ENCODE results near the gene SPIRE2. TPM values are rescaled to one million over a fixed set of nuclear protein-coding genes. Genes with fewer than 3 reads are reported as not detected.

Gene SPIRE2
- total and polyA plus RNA-seq, 2 of the 13 experiments (the other 11 are each of a cell fraction or from before 2014, with no cell fraction given) = 13.3 to 37.5 TPM

- TF ChIP-seq ZNF407 (CRISPR knock-in tag; IDR thresholded peaks at IDR 0.05; ENCODE audit: not compliant biosample characterization) (no peak), ZNF672 (CRISPR knock-in tag; IDR thresholded peaks at IDR 0.05) (peak; percentile 86; the same call in 1 of the 2 replicates), AGO1 (IDR thresholded peaks at IDR 0.05; ENCODE audit: low read depth, low read length, poor library complexity, severe bottlenecking) (peak; percentile 44), SMAD1 (CRISPR knock-in tag; IDR thresholded peaks at IDR 0.05; ENCODE audit: borderline replicate concordance, low read depth) (0 out of 2 replicates have a peak, but pooled peaks have one; percentile 44), ZNF784 (CRISPR knock-in tag; IDR thresholded peaks at IDR 0.05; ENCODE audit: borderline replicate concordance) (no peak), ZNF530 (CRISPR knock-in tag; IDR thresholded peaks at IDR 0.05; ENCODE audit: low read depth) (no peak), ZNF382 (CRISPR knock-in tag; IDR thresholded peaks at IDR 0.05; ENCODE audit: borderline replicate concordance) (no peak), SMAD9 (CRISPR knock-in tag; IDR thresholded peaks at IDR 0.05) (no peak)
- TF ChIP-seq, protein P1, sequence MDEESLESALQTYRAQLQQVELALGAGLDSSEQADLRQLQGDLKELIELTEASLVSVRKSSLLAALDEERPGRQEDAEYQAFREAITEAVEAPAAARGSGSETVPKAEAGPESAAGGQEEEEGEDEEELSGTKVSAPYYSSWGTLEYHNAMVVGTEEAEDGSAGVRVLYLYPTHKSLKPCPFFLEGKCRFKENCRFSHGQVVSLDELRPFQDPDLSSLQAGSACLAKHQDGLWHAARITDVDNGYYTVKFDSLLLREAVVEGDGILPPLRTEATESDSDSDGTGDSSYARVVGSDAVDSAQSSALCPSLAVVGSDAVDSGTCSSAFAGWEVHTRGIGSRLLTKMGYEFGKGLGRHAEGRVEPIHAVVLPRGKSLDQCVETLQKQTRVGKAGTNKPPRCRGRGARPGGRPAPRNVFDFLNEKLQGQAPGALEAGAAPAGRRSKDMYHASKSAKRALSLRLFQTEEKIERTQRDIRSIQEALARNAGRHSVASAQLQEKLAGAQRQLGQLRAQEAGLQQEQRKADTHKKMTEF (CRISPR knock-in tag; IDR thresholded peaks at IDR 0.05) = no peak
- TF ChIP-seq, protein P2, sequence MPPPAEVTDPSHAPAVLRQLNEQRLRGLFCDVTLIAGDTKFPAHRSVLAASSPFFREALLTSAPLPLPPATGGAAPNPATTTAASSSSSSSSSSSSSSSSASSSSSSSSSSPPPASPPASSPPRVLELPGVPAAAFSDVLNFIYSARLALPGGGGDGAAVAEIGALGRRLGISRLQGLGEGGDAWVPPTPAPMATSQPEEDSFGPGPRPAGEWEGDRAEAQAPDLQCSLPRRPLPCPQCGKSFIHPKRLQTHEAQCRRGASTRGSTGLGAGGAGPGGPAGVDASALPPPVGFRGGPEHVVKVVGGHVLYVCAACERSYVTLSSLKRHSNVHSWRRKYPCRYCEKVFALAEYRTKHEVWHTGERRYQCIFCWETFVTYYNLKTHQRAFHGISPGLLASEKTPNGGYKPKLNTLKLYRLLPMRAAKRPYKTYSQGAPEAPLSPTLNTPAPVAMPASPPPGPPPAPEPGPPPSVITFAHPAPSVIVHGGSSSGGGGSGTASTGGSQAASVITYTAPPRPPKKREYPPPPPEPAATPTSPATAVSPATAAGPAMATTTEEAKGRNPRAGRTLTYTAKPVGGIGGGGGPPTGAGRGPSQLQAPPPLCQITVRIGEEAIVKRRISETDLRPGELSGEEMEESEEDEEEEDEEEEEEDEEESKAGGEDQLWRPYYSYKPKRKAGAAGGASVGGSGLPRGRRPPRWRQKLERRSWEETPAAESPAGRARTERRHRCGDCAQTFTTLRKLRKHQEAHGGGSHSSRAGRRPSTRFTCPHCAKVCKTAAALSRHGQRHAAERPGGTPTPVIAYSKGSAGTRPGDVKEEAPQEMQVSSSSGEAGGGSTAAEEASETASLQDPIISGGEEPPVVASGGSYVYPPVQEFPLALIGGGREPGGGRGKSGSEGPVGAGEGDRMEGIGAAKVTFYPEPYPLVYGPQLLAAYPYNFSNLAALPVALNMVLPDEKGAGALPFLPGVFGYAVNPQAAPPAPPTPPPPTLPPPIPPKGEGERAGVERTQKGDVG (CRISPR knock-in tag; IDR thresholded peaks at IDR 0.05; ENCODE audit: borderline replicate concordance) = peak; percentile 82; the same call in 1 of the 2 replicates
- TF ChIP-seq, protein P3, sequence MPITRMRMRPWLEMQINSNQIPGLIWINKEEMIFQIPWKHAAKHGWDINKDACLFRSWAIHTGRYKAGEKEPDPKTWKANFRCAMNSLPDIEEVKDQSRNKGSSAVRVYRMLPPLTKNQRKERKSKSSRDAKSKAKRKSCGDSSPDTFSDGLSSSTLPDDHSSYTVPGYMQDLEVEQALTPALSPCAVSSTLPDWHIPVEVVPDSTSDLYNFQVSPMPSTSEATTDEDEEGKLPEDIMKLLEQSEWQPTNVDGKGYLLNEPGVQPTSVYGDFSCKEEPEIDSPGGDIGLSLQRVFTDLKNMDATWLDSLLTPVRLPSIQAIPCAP (CRISPR knock-in tag; IDR thresholded peaks at IDR 0.05; ENCODE audit: low read depth) = no peak
Measured at GRCh38 chr16:89913408-89914387, 85.4 kb downstream of the SPIRE2 start (continued).

All from HepG2 (cell line).